HEK293 (cell line): Measurements from ENCODE around the gene LDLRAD4.

Source experiments
- CTCF ChIA-PET: fragments of 350-600 bp; formaldehyde crosslinking; extraction: SDS; loops from one replicate; lab custom pipeline; 2021; ENCODE audit warnings: antibody characterized with exemption; lab: Yijun Ruan, JAX
- POLR2A ChIA-PET: fragments of 300-600 bp; formaldehyde crosslinking; extraction: SDS; loops from one replicate; lab custom pipeline; 2020; ENCODE audit warnings: antibody characterized with exemption, inconsistent platforms; lab: Yijun Ruan, JAX
- H3K27ac ChIP-seq: fragments of 200-500 bp; sonication (Bioruptor generic); 2 replicates; pipeline ENCODE4 v1.5.1; 2014; ENCODE audit warnings: low read depth, low read length, control low read depth, inconsistent platforms; ENCODE audit errors: extremely low read depth
- H3K36me3 ChIP-seq, 2 experiments: fragments of 200-500 bp in 1 of 2; sonication (Bioruptor generic) in 1 of 2; 1 replicate in 1 of 2; 2 replicates in 1 of 2; pipeline ENCODE4 v1.5.1; 2014 to 2017; ENCODE audit warnings: inconsistent platforms in 2 of 2, low read length in 2 of 2; ENCODE audit not compliant: control insufficient read depth in 2 of 2, insufficient read depth in 1 of 2
- H3K4me1 ChIP-seq: fragments of 200-500 bp; sonication (Bioruptor generic); 2 replicates; pipeline ENCODE4 v1.5.1; 2014; ENCODE audit warnings: mild to moderate bottlenecking, low read length, inconsistent platforms; ENCODE audit not compliant: control insufficient read depth, insufficient read depth
- H3K4me3 ChIP-seq: 2 replicates; pipeline ENCODE4 v1.5.1; 2011; ENCODE audit warnings: low read depth, mild to moderate bottlenecking, control low read depth, low read length, moderate library complexity
- H3K9me3 ChIP-seq: fragments of 200-500 bp; sonication (Bioruptor generic); 2 replicates; pipeline ENCODE4 v1.5.1; 2014; ENCODE audit warnings: low read depth, low read length, inconsistent platforms; ENCODE audit not compliant: control insufficient read depth, insufficient read depth
- KLF8 ChIP-seq: fragments of 450-650 bp; formaldehyde crosslinking; IDR thresholded peaks from 2 replicates; pipeline ENCODE4 v1.5.1; 2016; ENCODE audit warnings: missing biosample characterization, missing genetic modification characterization
- MYNN ChIP-seq: fragments of 450-650 bp; formaldehyde crosslinking; IDR thresholded peaks from 2 replicates; pipeline ENCODE4 v1.5.1; 2016; ENCODE audit warnings: missing biosample characterization, missing genetic modification characterization, borderline replicate concordance
- SALL2 ChIP-seq: fragments of 450-650 bp; formaldehyde crosslinking; IDR thresholded peaks from 2 replicates; pipeline ENCODE4 v1.5.0; 2017; ENCODE audit warnings: missing biosample characterization, mild to moderate bottlenecking, missing genetic modification characterization, borderline replicate concordance
- ZBTB20 ChIP-seq: fragments of 450-650 bp; formaldehyde crosslinking; IDR thresholded peaks from 2 replicates; pipeline ENCODE4 v1.5.1; 2016; ENCODE audit warnings: missing biosample characterization, missing genetic modification characterization
- ZNF175 ChIP-seq: fragments of 450-650 bp; formaldehyde crosslinking; IDR thresholded peaks from 2 replicates; pipeline ENCODE4 v1.5.1; 2016; ENCODE audit warnings: missing biosample characterization, missing genetic modification characterization
- ZNF354C ChIP-seq: fragments of 450-650 bp; formaldehyde crosslinking; IDR thresholded peaks from 2 replicates; pipeline ENCODE4 v1.5.1; 2016; ENCODE audit warnings: missing biosample characterization, missing genetic modification characterization, low read depth, borderline replicate concordance
- ZNF48 ChIP-seq: fragments of 450-650 bp; formaldehyde crosslinking; IDR thresholded peaks from 2 replicates; pipeline ENCODE4 v1.5.1; 2016; ENCODE audit warnings: missing biosample characterization, missing genetic modification characterization
- ZNF660 ChIP-seq: fragments of 450-650 bp; IDR thresholded peaks from 2 replicates; pipeline ENCODE4 v1.5.1; 2018; ENCODE audit warnings: missing biosample characterization, mild to moderate bottlenecking, missing genetic modification characterization
- TF ChIP-seq, protein P1 (sequence below): fragments of 450-650 bp; formaldehyde crosslinking; IDR thresholded peaks from 2 replicates; pipeline ENCODE4 v1.5.1; 2016; ENCODE audit warnings: missing biosample characterization, missing genetic modification characterization, borderline replicate concordance
- TF ChIP-seq, protein P2 (sequence below): fragments of 450-650 bp; formaldehyde crosslinking; IDR thresholded peaks from 2 replicates; pipeline ENCODE4 v1.5.1; 2016; ENCODE audit warnings: missing biosample characterization, missing genetic modification characterization
- TF ChIP-seq, protein P3 (sequence below): fragments of 450-650 bp; formaldehyde crosslinking; IDR thresholded peaks from 2 replicates; pipeline ENCODE4 v1.5.1; 2017; ENCODE audit warnings: missing biosample characterization, missing genetic modification characterization

The LDLRAD4 gene

DNA sequence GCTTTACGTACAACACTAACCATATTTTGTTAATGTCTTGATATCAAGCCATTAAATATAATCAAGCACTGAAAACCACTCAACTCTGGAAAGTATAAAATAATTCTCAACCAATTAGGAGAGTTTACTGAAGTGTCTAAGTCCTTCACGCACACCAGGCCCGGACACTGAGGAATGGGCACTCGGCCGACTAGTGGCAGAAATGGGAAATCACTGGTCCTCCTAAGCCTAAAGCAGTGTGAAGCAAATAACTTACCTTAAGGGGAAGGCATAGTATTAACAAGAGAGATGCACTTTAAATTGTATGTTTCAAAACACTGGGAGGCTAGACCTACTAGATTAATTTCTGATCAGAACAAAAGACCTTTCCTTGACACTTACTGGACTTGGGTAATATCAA, 462.1 kb downstream of the LDLRAD4 start:
- peaks cover 2% of the 10 kb centered on the region; the same call in 1 of the 2 replicates for H3K4me1 ChIP-seq
- H3K27ac ChIP-seq, result no peak overlapping the region
- no peak for TF ChIP-seq ZNF660
- H3K4me3 ChIP-seq, result no peak overlapping the region
- ChIA-PET POLR2A (no interaction called here), CTCF (interaction anchor here (0.6 to 1.0 kb wide), 2 partner anchors 9 to 482 kb away, joined by 3 to 4 read pairs; no protein-coding TSS in a partner anchor)
- no peaks in the 10 kb centered on the region for H3K9me3 ChIP-seq
- no peaks in the 10 kb centered on the region; a peak in 1 of 3 replicates for H3K36me3 ChIP-seq

DNA sequence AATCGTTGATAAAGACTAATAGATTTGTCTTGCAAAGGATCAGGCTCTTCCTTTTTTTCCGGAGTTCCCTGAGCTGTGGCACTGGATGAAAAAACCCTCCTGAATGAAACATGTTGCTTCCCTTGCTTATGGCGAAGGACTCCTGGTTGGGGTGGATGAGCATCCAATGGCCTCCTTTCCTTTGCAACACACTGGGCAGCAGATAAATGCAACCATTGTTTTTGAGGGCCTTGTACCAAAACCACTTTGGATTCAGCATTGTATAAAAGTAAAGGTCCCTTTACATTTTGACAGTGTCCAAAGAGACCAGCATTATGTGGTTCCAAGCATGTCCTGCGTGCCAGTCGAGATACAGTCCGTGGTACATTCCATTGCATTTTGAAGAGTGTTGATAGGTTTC, 463.1 kb downstream of the LDLRAD4 start:
- Histone ChIP-seq H3K27ac (no peak overlapping the region), H3K9me3 (no peaks in the 10 kb centered on the region)
- CTCF ChIA-PET, result interaction anchor here (1.1 kb wide), 2 partner anchors 8 to 30 kb away, joined by 3 to 4 read pairs; no protein-coding TSS in a partner anchor
- TF ChIP-seq, protein P1, sequence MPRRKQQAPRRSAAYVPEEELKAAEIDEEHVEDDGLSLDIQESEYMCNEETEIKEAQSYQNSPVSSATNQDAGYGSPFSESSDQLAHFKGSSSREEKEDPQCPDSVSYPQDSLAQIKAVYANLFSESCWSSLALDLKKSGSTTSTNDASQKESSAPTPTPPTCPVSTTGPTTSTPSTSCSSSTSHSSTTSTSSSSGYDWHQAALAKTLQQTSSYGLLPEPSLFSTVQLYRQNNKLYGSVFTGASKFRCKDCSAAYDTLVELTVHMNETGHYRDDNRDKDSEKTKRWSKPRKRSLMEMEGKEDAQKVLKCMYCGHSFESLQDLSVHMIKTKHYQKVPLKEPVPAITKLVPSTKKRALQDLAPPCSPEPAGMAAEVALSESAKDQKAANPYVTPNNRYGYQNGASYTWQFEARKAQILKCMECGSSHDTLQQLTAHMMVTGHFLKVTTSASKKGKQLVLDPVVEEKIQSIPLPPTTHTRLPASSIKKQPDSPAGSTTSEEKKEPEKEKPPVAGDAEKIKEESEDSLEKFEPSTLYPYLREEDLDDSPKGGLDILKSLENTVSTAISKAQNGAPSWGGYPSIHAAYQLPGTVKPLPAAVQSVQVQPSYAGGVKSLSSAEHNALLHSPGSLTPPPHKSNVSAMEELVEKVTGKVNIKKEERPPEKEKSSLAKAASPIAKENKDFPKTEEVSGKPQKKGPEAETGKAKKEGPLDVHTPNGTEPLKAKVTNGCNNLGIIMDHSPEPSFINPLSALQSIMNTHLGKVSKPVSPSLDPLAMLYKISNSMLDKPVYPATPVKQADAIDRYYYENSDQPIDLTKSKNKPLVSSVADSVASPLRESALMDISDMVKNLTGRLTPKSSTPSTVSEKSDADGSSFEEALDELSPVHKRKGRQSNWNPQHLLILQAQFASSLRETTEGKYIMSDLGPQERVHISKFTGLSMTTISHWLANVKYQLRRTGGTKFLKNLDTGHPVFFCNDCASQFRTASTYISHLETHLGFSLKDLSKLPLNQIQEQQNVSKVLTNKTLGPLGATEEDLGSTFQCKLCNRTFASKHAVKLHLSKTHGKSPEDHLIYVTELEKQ (tag by site-specific recombination), result no peak
- no peak for TF ChIP-seq ZBTB20 (tag by site-specific recombination)
- no peak for TF ChIP-seq SALL2 (tag by site-specific recombination)
- TF ChIP-seq ZNF354C (tag by site-specific recombination), result no peak
- TF ChIP-seq ZNF48, result no peak
- TF ChIP-seq ZNF175, result no peak
- no peak for TF ChIP-seq MYNN (tag by site-specific recombination)
- TF ChIP-seq, protein P2, sequence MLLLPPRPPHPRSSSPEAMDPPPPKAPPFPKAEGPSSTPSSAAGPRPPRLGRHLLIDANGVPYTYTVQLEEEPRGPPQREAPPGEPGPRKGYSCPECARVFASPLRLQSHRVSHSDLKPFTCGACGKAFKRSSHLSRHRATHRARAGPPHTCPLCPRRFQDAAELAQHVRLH, result no peak
- TF ChIP-seq, all 188 proteins: peak for 0
- H3K4me3 ChIP-seq, result no peak overlapping the region
- H3K36me3 ChIP-seq, result no peaks in the 10 kb centered on the region; a peak in 1 of 3 replicates
- H3K4me1 ChIP-seq, result peaks cover 3% of the 10 kb centered on the region; the same call in 1 of the 2 replicates
- POLR2A ChIA-PET, result no interaction called here

DNA sequence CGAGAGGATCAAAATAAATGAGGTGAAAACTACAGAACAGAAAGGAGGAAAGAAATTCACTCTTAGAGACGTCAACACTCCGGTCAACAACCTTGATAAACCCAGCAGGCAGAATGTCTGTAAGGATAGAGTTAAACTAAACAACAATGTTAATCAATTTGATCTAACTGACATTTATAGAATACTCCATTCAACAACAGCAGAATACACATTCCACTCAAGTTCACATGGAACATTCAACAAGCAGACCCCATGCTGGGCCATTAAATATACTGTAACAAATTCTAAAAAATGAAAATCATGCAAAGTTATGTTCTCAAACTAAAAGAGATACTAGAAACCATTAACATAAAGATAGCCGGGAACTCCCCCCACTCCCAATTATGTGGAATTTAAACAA, 466.0 kb downstream of the LDLRAD4 start:
- H3K27ac ChIP-seq, result no peak overlapping the region
- H3K4me3 ChIP-seq, result no peak overlapping the region
- TF ChIP-seq, protein P3, sequence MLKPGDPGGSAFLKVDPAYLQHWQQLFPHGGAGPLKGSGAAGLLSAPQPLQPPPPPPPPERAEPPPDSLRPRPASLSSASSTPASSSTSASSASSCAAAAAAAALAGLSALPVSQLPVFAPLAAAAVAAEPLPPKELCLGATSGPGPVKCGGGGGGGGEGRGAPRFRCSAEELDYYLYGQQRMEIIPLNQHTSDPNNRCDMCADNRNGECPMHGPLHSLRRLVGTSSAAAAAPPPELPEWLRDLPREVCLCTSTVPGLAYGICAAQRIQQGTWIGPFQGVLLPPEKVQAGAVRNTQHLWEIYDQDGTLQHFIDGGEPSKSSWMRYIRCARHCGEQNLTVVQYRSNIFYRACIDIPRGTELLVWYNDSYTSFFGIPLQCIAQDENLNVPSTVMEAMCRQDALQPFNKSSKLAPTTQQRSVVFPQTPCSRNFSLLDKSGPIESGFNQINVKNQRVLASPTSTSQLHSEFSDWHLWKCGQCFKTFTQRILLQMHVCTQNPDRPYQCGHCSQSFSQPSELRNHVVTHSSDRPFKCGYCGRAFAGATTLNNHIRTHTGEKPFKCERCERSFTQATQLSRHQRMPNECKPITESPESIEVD (tag by site-specific recombination), result 0 out of 2 replicates have a peak, but pooled peaks have one; percentile 39
- TF ChIP-seq KLF8 (tag by site-specific recombination), result no peak
- H3K9me3 ChIP-seq, result no peaks in the 10 kb centered on the region
- H3K36me3 ChIP-seq, result no peaks in the 10 kb centered on the region; a peak in 1 of 3 replicates
- CTCF ChIA-PET, result no interaction called here
- H3K4me1 ChIP-seq, result peaks cover 3% of the 10 kb centered on the region; the same call in 1 of the 2 replicates
- POLR2A ChIA-PET, result no interaction called here
